Measurements from ENCODE around the gene PAK1. TPM values are rescaled to one million over a fixed set of nuclear protein-coding genes. Genes with fewer than 3 reads are reported as not detected.

The PAK1 gene
- total and polyA plus RNA-seq, 2 donors (not counting 3 experiments of a cell fraction or from before 2014, with no cell fraction given) = 5.6 to 12.9 TPM

GRCh38 chr11:77400775-77401449 lies 73.0 kb downstream of the PAK1 start:
- CTCF ChIA-PET = interaction anchor here (1.5 to 2.4 kb wide), 2 partner anchors 11 to 15 kb away, joined by 4 to 6 read pairs; no protein-coding TSS in a partner anchor
- TF ChIP-seq EZH2 (IDR thresholded peaks at IDR 0.05; ENCODE audit: borderline replicate concordance, low read depth, low read length, severe bottlenecking) = no peak
- TF ChIP-seq GATA2 (IDR thresholded peaks at IDR 0.05; ENCODE audit: insufficient read depth, insufficient read length, low read depth, low read length) = no peak
- no peak for TF ChIP-seq POLR2A (IDR thresholded peaks at IDR 0.05; ENCODE audit: low read depth, low read length)
- no peak for TF ChIP-seq POLR2AphosphoS5 (IDR thresholded peaks at IDR 0.05; ENCODE audit: insufficient read depth, low read depth, low read length)

GRCh38 chr11:77400271-77400670 lies 73.6 kb downstream of the PAK1 start:
- H4K20me1 ChIP-seq (replicated peaks; ENCODE audit: control insufficient read depth, extremely low read depth, insufficient read depth, low read length) = no peaks in the 10 kb centered on the region
- H3K4me1 ChIP-seq (ENCODE audit: control insufficient read depth, extremely low read depth, insufficient read depth, low read length) = no peaks in the 10 kb centered on the region
- TF ChIP-seq, protein P1, sequence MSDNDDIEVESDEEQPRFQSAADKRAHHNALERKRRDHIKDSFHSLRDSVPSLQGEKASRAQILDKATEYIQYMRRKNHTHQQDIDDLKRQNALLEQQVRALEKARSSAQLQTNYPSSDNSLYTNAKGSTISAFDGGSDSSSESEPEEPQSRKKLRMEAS (IDR thresholded peaks at IDR 0.05; ENCODE audit: insufficient read depth, insufficient read length) = no peak
- no peak for TF ChIP-seq MYC (IDR thresholded peaks at IDR 0.05; ENCODE audit: low read depth, low read length)
- TF ChIP-seq POLR2A (IDR thresholded peaks at IDR 0.05; ENCODE audit: low read depth, low read length) = no peak
- no peak for TF ChIP-seq JUN (IDR thresholded peaks at IDR 0.05; ENCODE audit: borderline replicate concordance, insufficient read depth, insufficient read length, low read depth)
- TF ChIP-seq CTCF (IDR thresholded peaks at IDR 0.05; ENCODE audit: extremely low read depth in 1 of 2, insufficient read depth in 1 of 2, low read depth in 1 of 2, low read length in 2 of 2) = no peak
- TF ChIP-seq EZH2 (IDR thresholded peaks at IDR 0.05; ENCODE audit: borderline replicate concordance, low read depth, low read length, severe bottlenecking) = no peak
- no peak overlapping the region for H3K27ac ChIP-seq (ENCODE audit: insufficient read depth, low read depth, low read length)
- BruUV-seq (replicated peaks) = no TSS peak
- no peak for FAIRE-seq
- no peaks in the 10 kb centered on the region for H3K9me3 ChIP-seq (replicated peaks; ENCODE audit: control insufficient read depth, insufficient read depth, low read length)
- dilution Hi-C loops (cut with MboI; ENCODE audit: extremely low pct_ligation_motif_present, low sequenced_read_pairs) (no loop called here), intact Hi-C loops (cut with micrococcal nuclease) (no loop called here)
- no peak for DNase-seq (ENCODE audit: low read depth, low spot score)
- no peak overlapping the region for H2AFZ ChIP-seq (ENCODE audit: low read depth, low read length)
- no peak overlapping the region for H3K9ac ChIP-seq (replicated peaks; ENCODE audit: extremely low read depth, insufficient read depth, low read length)
- H3K4me2 ChIP-seq (ENCODE audit: insufficient read depth, low read length) = no peak overlapping the region
- H3K27me3 ChIP-seq (ENCODE audit: control insufficient read depth in 2 of 2, insufficient read depth in 2 of 2, low read length in 2 of 2) = no peaks in the 10 kb centered on the region
- no peaks in the 10 kb centered on the region for H3K79me2 ChIP-seq (ENCODE audit: control insufficient read depth, insufficient read depth, low read length)
- no peaks in the 10 kb centered on the region for H3K36me3 ChIP-seq (ENCODE audit: control insufficient read depth in 2 of 2, extremely low read depth in 1 of 2, insufficient read depth in 2 of 2, low read length in 2 of 2)
- H3K4me3 ChIP-seq (replicated peaks in 1 of 3; ENCODE audit: insufficient read depth in 1 of 3, low read depth in 1 of 3, low read length in 3 of 3) = no peak overlapping the region
- H3K9me1 ChIP-seq (replicated peaks; ENCODE audit: control insufficient read depth, extremely low read depth, insufficient read depth, low read length) = no peaks in the 10 kb centered on the region
- POLR2A ChIA-PET = no interaction called here
- CTCF ChIA-PET = interaction anchor here (1.5 to 2.4 kb wide), 2 partner anchors 12 to 15 kb away, joined by 4 to 6 read pairs; no protein-coding TSS in a partner anchor

More at GRCh38 chr11:77400775-77401449, 73.0 kb downstream of the PAK1 start:
- no peaks in the 10 kb centered on the region for H3K27me3 ChIP-seq (ENCODE audit: control insufficient read depth in 2 of 2, insufficient read depth in 2 of 2, low read length in 2 of 2)
- H4K20me1 ChIP-seq (replicated peaks; ENCODE audit: control insufficient read depth, extremely low read depth, insufficient read depth, low read length) = no peaks in the 10 kb centered on the region
- no peaks in the 10 kb centered on the region for H3K36me3 ChIP-seq (ENCODE audit: control insufficient read depth in 2 of 2, extremely low read depth in 1 of 2, insufficient read depth in 2 of 2, low read length in 2 of 2)
- H3K4me2 ChIP-seq (ENCODE audit: insufficient read depth, low read length) = no peak overlapping the region
- dilution Hi-C loops (cut with MboI; ENCODE audit: extremely low pct_ligation_motif_present, low sequenced_read_pairs) = no loop called here
- H2AFZ ChIP-seq (ENCODE audit: low read depth, low read length) = no peak overlapping the region
- no peaks in the 10 kb centered on the region for H3K9me1 ChIP-seq (replicated peaks; ENCODE audit: control insufficient read depth, extremely low read depth, insufficient read depth, low read length)
- H3K4me3 ChIP-seq (replicated peaks in 1 of 3; ENCODE audit: insufficient read depth in 1 of 3, low read depth in 1 of 3, low read length in 3 of 3) = no peak overlapping the region
- intact Hi-C loops (cut with micrococcal nuclease) = no loop called here
- FAIRE-seq = no peak
- H3K27ac ChIP-seq (ENCODE audit: insufficient read depth, low read depth, low read length) = no peak overlapping the region
- H3K9me3 ChIP-seq (replicated peaks; ENCODE audit: control insufficient read depth, insufficient read depth, low read length) = no peaks in the 10 kb centered on the region
- no peak for DNase-seq (ENCODE audit: low read depth, low spot score)
- H3K4me1 ChIP-seq (ENCODE audit: control insufficient read depth, extremely low read depth, insufficient read depth, low read length) = peaks cover 5% of the 10 kb centered on the region
- H3K79me2 ChIP-seq (ENCODE audit: control insufficient read depth, insufficient read depth, low read length) = no peaks in the 10 kb centered on the region
- H3K9ac ChIP-seq (replicated peaks; ENCODE audit: extremely low read depth, insufficient read depth, low read length) = no peak overlapping the region
- no TSS peak for BruUV-seq (replicated peaks)
- POLR2A ChIA-PET = no interaction called here

Data from endothelial cell of umbilical vein (primary cell).